ENCODE data around the gene MMP19.

Gene MMP19

GRCh38 chr12:55814257-55814656, 28.5 kb downstream of the MMP19 start:
- no peak for DNase-seq (ENCODE audit: low read depth in 2 of 2)

- no peak for DNase-seq (ENCODE audit: low read depth in 2 of 2)
These were observed 30.6 kb downstream of the MMP19 start for GRCh38 chr12:55812088-55812487.

DNA sequence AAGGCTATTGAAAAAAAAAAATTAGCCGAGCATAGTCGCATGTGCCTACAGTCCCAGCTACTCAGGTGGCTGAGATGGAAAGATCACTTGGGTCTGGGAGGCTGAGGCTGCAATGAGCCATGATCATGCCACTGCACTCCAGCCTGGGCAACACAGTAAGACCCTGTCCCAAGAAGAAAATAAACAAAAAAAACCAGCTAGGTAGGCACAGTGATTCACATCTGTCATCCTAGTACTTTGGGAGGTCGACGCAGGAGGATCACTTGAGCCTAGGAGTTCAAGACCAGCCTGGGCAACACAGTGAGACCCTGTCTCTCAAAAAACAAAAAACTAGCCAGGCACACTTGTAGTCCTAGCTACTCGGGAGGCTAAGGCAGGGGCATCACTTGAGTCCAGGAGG, 33.5 kb downstream of the MMP19 start:
- DNase-seq (ENCODE audit: low read depth in 2 of 2) = no peak

DNA sequence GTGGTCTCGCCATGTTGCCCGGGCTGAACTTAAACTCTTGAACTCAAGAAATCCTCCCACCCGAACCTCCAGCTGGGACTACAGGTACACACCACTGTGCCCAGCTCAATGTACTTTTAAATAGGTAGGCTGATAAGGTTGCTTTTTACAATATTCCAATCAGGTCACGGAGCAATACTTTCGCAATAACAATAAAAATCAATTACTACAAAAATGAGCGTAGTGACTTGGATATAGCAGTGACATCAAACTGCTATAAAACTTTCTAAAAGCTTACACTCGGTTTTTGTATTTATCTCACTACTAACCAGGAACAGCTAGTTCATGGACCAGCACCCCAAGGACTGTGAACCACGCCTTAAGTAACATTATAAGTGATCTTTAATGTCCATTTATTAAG, 35.8 kb downstream of the MMP19 start:
- DNase-seq (ENCODE audit: low read depth in 2 of 2) = no peak

- no peak for DNase-seq (ENCODE audit: low read depth in 2 of 2)
These were observed 45.2 kb downstream of the MMP19 start for GRCh38 chr12:55797550-55797949.

GRCh38 chr12:55797068-55797467, 45.7 kb downstream of the MMP19 start:
- no peak for DNase-seq (ENCODE audit: low read depth in 2 of 2)

DNA sequence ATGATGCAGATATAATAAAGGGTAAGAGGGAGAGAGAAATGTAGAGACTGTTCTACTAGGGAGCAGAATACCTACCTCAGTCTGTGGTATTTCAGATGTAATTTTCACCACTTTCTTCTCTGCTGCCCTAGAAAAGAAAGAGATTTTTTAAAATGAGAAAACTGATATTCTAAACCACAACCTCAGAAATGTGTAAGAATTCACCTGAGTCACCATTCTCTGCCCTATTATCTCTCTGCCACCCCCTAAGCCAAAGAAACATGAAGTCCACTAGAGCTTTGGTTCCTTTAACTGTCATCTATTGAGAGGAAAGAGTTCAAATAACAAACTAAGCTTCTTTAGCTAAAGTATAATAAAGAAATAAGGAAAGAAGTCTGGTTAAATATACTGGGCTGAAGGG, 46.8 kb downstream of the MMP19 start:
- DNase-seq (ENCODE audit: low read depth in 2 of 2) = no peak

DNA sequence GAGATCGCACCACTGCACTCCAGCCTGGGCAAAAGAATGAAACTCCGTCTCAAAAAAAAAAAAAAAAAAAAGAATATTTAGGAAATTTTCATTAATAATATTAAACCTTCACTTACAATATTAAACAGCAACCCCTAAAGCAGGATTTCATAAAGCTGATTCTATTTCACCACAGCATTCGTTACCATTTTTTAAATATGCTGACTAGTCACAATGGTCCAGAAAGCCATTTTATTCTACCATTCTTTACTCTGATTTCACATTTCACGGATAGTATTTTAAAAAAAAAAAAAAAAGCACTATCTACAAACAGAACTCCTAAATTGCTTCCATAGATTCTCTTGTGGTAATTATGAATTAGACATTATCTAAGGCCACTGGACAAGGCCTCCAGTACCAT, 52.8 kb downstream of the MMP19 start:
- no peak for DNase-seq (ENCODE audit: low read depth in 2 of 2)

GRCh38 chr12:55789171-55789570, 53.6 kb downstream of the MMP19 start:
- DNase-seq (ENCODE audit: low read depth in 2 of 2) = no peak

- no peak for DNase-seq (ENCODE audit: low read depth in 2 of 2)
These were observed 54.2 kb downstream of the MMP19 start for GRCh38 chr12:55788546-55788945.
